ENCODE data around the gene FAM20A.
A peak's percentile ranks its signal among the peaks of the same experiment; 100 is the strongest.

Gene FAM20A

DNA sequence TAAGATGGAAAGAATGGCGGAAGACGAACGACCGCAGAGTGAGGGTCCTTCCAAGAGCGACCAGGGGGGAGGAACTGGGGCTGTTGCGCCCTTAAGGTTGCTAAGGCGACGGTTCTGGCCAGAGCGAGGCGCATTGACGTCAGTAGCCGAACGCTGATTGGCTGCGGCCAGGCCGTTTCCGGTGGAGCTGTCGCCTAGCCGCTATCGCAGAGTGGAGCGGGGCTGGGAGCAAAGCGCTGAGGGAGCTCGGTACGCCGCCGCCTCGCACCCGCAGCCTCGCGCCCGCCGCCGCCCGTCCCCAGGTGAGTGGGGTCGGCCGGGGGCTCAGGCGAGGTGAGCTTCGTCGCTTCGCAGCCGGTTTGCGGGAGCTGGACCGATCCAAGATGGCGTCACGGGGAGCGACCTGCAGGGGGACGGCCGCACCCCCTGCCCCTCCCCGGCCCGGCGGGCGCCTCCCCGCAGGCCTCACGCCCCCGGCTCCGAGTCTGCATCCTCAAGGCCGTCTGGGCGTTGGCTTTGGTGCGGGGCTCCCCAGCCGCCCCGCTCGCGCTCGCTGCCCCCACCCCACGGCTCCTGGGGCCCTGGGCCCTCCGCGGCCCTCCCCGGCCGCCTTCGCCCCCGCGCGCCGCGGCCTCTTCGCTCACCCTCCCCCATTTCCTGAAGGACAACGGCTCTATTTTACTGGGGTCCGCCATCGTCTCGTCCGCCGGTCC is 88.8 kb downstream of the FAM20A start, which contains the start of gene PRKAR1A:
Gene PRKAR1A (plus strand): TSS at position 184 of the 713 bp plus-strand sequence. CDS start 2,970 bp downstream, outside the sequence.
- Histone ChIP-seq H3K36me3 (ENCODE audit: control insufficient read depth, insufficient read depth, low read length) (peaks cover 3% of the 10 kb centered on the region; the same call in 1 of the 2 replicates), H3K27ac (ENCODE audit: low read length) (no peak within 1 kb of the TSS), H3K9me3 (ENCODE audit: control insufficient read depth, insufficient read depth, low read length) (no peaks in the 10 kb centered on the region), H3K27me3 (ENCODE audit: control insufficient read depth, insufficient read depth, low read length) (no peaks in the 10 kb centered on the region), H3K4me1 (ENCODE audit: control insufficient read depth, insufficient read depth, low read length) (no peaks in the 10 kb centered on the region), H3K4me3 (ENCODE audit: low read length) (peak within 1 kb of the TSS; percentile 74)
- peak; percentile 84 for DNase-seq (ENCODE audit: low read depth, low spot score)
- no CpG with 5 or more reads among the region's 81 CpGs for WGBS (ENCODE audit: insufficient coverage, insufficient read length)

DNA sequence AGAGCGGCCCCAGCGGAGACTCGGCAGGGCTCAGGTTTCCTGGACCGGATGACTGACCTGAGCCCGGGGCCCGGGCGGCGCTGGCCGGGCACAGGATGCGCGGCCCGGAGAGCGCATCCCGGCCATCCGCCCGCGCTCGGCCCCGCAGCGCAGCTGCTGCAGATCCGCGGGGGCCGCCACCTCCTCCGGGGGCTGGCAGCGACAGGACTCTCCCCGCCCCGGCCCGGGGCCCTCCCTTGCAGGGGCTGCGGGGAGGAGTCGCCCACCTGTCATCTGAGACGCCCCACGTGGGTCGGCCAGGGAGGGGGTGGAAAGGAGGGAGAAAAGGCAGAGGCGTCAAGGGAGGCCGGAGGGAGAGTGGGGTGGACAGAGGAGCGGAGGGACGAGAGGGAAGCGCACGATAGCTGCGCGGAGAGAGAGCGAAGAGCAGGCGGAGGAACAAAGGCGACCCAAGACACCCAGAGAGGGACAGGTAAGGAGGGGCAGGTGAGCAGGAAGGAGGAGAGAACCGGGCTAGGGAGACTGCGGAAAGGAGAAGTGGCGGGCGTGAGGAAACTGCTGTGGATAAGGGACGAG is 89.4 kb downstream of the FAM20A start:
- H3K4me1 ChIP-seq (ENCODE audit: control insufficient read depth, insufficient read depth, low read length) = no peaks in the 10 kb centered on the region
- whole genome bisulfite sequencing (ENCODE audit: insufficient coverage, insufficient read length) = no CpG with 5 or more reads among the region's 49 CpGs
- H3K36me3 ChIP-seq (ENCODE audit: control insufficient read depth, insufficient read depth, low read length) = no peaks in the 10 kb centered on the region
- peak; percentile 11 for DNase-seq (ENCODE audit: low read depth, low spot score)
- no peaks in the 10 kb centered on the region for H3K9me3 ChIP-seq (ENCODE audit: control insufficient read depth, insufficient read depth, low read length)
- H3K27ac ChIP-seq (ENCODE audit: low read length) = no peak overlapping the region
- no peaks in the 10 kb centered on the region for H3K27me3 ChIP-seq (ENCODE audit: control insufficient read depth, insufficient read depth, low read length)
- peak overlapping the region; percentile 74; the same call in 1 of the 2 replicates for H3K4me3 ChIP-seq (ENCODE audit: low read length)

DNA sequence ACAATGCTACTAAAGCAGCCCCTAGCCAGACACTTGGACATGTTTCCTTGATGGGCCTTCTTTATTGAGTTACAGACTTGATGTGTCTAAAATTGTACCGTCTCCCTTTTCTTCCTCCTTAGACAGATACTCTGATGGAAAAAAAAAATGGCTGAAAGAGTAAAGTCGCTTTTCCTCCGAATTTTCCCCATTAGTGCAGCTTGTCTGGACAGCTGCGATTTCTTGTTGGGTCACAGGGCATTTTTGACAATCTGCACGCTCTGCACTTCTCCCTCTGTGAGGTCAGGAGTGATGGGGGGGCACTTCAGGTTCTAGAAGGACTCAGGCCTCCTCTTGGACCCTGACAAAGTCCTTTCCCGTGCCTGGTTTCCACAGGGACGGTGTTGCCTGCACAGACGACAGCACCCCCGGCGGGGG is 89.9 kb downstream of the FAM20A start:
- Histone ChIP-seq H3K4me1 (ENCODE audit: control insufficient read depth, insufficient read depth, low read length) (no peaks in the 10 kb centered on the region), H3K27ac (ENCODE audit: low read length) (no peak overlapping the region), H3K36me3 (ENCODE audit: control insufficient read depth, insufficient read depth, low read length) (no peaks in the 10 kb centered on the region), H3K27me3 (ENCODE audit: control insufficient read depth, insufficient read depth, low read length) (no peaks in the 10 kb centered on the region), H3K4me3 (ENCODE audit: low read length) (peak overlapping the region; percentile 74; the same call in 1 of the 2 replicates), H3K9me3 (ENCODE audit: control insufficient read depth, insufficient read depth, low read length) (no peaks in the 10 kb centered on the region)
- no CpG with 5 or more reads among the region's 10 CpGs for WGBS (ENCODE audit: insufficient coverage, insufficient read length)
- no peak for DNase-seq (ENCODE audit: low read depth, low spot score)

DNA sequence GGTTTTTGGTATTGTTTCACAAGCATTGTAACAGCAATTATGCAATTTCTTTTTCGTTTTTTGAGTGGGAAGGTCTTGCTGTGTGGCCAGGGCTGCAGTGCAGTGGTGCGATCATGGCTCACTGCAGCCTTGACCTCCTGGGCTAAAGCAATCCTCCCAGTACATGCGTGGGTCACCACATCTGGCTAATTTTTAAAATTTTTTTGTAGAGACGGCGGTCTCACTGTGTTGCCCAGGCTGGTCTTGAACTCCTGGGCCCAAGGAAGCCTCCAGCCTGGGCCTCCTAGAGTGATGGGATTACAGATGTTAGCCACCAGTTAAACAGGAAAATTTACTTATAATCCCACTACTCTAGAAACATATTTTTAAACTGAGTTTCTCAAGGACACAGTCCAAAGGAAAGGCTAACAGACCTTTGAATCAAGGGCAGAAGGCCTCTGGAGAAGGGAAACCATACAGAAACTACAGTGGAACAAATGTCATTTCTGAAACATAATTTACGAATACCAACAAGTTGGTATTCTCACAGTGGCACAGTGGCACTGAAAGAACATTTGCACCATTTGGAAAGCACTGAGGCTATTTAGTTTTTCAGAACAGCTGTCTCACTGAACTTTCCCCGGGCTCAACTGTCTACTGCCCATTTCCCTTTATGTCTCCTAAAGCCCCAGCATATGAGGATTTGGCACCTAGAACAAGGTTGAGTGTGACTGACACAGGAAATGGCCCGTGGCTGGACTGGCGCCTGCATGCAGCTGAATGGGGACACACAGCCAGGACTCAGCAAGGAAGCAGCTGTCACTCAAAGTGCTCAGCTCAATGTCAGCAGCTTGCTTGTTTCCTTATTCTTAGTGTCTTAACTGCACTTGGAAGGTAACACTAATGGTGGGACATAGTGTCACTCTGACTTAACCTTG is 91.8 kb downstream of the FAM20A start:
- Histone ChIP-seq H3K4me1 (ENCODE audit: control insufficient read depth, insufficient read depth, low read length) (no peaks in the 10 kb centered on the region), H3K36me3 (ENCODE audit: control insufficient read depth, insufficient read depth, low read length) (no peaks in the 10 kb centered on the region), H3K9me3 (ENCODE audit: control insufficient read depth, insufficient read depth, low read length) (no peaks in the 10 kb centered on the region), H3K27ac (ENCODE audit: low read length) (no peak overlapping the region), H3K27me3 (ENCODE audit: control insufficient read depth, insufficient read depth, low read length) (no peaks in the 10 kb centered on the region), H3K4me3 (ENCODE audit: low read length) (no peak overlapping the region)
- DNase-seq (ENCODE audit: low read depth, low spot score) = no peak
- WGBS (ENCODE audit: insufficient coverage, insufficient read length) = no CpG with 5 or more reads among the region's 9 CpGs

DNA sequence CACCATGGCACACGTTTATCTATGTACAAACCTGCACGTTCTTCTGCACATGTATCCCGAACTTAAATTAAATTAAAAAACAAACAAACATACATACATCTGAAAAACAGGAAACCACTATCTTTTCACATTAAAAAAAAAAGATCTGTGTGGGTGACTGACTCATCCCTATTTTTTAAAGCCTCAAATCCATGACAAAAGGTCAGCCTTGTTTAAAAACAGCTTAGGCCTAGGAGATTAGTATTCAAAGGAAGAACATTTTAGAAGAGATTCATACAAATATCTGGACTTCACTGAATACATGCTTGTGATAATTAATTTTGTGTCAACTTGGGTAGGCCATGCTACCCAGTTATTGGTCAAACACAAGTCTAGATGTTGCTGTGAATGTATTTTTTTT is 93.6 kb downstream of the FAM20A start:
- Histone ChIP-seq H3K27me3 (ENCODE audit: control insufficient read depth, insufficient read depth, low read length) (no peaks in the 10 kb centered on the region), H3K27ac (ENCODE audit: low read length) (no peak overlapping the region), H3K9me3 (ENCODE audit: control insufficient read depth, insufficient read depth, low read length) (no peaks in the 10 kb centered on the region), H3K4me3 (ENCODE audit: low read length) (no peak overlapping the region), H3K4me1 (ENCODE audit: control insufficient read depth, insufficient read depth, low read length) (no peaks in the 10 kb centered on the region), H3K36me3 (ENCODE audit: control insufficient read depth, insufficient read depth, low read length) (no peaks in the 10 kb centered on the region)
- WGBS (ENCODE audit: insufficient coverage, insufficient read length) = 100% methylated on average over 1 of the region's 3 CpGs
- DNase-seq (ENCODE audit: low read depth, low spot score) = no peak

DNA sequence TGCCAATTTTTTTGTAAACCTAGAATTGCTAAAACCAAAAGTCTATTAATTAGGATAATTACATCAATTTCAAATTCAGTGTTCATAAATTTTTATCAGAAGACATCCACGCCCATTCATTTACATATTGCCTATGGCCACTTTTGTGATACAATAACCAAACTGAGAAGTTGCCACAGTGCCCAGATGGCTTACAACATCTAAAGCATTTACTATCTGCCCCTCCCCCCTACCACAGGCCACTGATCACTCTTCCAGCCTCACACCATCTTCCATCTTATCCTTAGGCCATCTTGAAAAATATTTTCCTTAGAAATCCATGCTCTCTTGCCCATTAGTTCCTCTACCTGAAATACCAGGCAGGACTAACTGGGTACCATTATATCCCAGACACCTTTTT is 95.2 kb downstream of the FAM20A start:
- H3K27me3 ChIP-seq (ENCODE audit: control insufficient read depth, insufficient read depth, low read length) = no peaks in the 10 kb centered on the region
- no peak overlapping the region for H3K27ac ChIP-seq (ENCODE audit: low read length)
- no peak for DNase-seq (ENCODE audit: low read depth, low spot score)
- H3K36me3 ChIP-seq (ENCODE audit: control insufficient read depth, insufficient read depth, low read length) = no peaks in the 10 kb centered on the region
- no peaks in the 10 kb centered on the region for H3K9me3 ChIP-seq (ENCODE audit: control insufficient read depth, insufficient read depth, low read length)
- no peak overlapping the region for H3K4me3 ChIP-seq (ENCODE audit: low read length)
- no CpG with 5 or more reads among the region's 1 CpG for WGBS (ENCODE audit: insufficient coverage, insufficient read length)
- no peaks in the 10 kb centered on the region for H3K4me1 ChIP-seq (ENCODE audit: control insufficient read depth, insufficient read depth, low read length)

DNA sequence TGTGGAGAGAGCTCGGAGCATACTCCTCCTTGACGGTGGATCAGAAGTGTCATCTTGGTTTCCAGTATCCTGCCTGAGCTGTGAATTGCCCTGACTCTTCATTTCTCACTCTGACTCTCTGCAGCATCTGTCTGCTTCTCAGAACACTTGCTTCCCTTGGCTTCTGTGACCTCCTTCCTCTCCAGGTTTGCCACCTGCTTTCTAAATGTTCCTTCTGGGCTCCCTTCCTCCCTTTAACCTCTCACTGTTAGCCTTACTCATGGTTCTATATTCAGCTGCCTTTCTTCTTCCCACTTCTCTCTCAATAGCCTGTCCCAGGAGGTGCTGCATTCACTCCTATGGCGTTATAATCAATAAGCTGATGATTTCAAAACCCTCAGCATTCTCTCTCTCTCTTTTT is 100.1 kb downstream of the FAM20A start:
- H3K9me3 ChIP-seq (ENCODE audit: control insufficient read depth, insufficient read depth, low read length) = no peaks in the 10 kb centered on the region
- WGBS (ENCODE audit: insufficient coverage, insufficient read length) = no CpG with 5 or more reads among the region's 3 CpGs
- DNase-seq (ENCODE audit: low read depth, low spot score) = no peak
- no peak overlapping the region for H3K4me3 ChIP-seq (ENCODE audit: low read length)
- H3K27me3 ChIP-seq (ENCODE audit: control insufficient read depth, insufficient read depth, low read length) = no peaks in the 10 kb centered on the region
- no peaks in the 10 kb centered on the region for H3K36me3 ChIP-seq (ENCODE audit: control insufficient read depth, insufficient read depth, low read length)
- no peaks in the 10 kb centered on the region for H3K4me1 ChIP-seq (ENCODE audit: control insufficient read depth, insufficient read depth, low read length)
- no peak overlapping the region for H3K27ac ChIP-seq (ENCODE audit: low read length)

DNA sequence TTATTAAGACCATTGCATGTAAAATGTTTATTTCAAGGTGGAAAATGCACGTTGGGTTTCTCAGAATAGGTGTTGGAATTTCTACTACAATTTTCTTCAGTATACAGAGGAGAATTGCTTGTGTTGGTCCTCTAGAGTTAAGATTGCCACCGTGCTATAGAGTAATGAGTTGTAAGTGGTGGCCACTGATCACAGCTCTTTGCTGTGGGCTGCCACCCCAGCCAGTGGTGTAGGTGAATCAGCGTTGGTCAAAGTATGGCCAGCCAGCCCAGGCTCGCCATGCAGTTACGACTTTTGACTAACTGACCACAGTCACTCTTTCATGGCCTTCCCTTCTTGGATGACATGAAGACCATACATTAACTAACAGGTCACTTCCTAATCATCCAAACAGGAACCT is 101.6 kb downstream of the FAM20A start:
- Histone ChIP-seq H3K27ac (ENCODE audit: low read length) (no peak overlapping the region), H3K9me3 (ENCODE audit: control insufficient read depth, insufficient read depth, low read length) (no peaks in the 10 kb centered on the region), H3K4me3 (ENCODE audit: low read length) (no peak overlapping the region), H3K4me1 (ENCODE audit: control insufficient read depth, insufficient read depth, low read length) (no peaks in the 10 kb centered on the region), H3K36me3 (ENCODE audit: control insufficient read depth, insufficient read depth, low read length) (no peaks in the 10 kb centered on the region), H3K27me3 (ENCODE audit: control insufficient read depth, insufficient read depth, low read length) (no peaks in the 10 kb centered on the region)
- no CpG with 5 or more reads among the region's 5 CpGs for WGBS (ENCODE audit: insufficient coverage, insufficient read length)
- no peak for DNase-seq (ENCODE audit: low read depth, low spot score)

DNA sequence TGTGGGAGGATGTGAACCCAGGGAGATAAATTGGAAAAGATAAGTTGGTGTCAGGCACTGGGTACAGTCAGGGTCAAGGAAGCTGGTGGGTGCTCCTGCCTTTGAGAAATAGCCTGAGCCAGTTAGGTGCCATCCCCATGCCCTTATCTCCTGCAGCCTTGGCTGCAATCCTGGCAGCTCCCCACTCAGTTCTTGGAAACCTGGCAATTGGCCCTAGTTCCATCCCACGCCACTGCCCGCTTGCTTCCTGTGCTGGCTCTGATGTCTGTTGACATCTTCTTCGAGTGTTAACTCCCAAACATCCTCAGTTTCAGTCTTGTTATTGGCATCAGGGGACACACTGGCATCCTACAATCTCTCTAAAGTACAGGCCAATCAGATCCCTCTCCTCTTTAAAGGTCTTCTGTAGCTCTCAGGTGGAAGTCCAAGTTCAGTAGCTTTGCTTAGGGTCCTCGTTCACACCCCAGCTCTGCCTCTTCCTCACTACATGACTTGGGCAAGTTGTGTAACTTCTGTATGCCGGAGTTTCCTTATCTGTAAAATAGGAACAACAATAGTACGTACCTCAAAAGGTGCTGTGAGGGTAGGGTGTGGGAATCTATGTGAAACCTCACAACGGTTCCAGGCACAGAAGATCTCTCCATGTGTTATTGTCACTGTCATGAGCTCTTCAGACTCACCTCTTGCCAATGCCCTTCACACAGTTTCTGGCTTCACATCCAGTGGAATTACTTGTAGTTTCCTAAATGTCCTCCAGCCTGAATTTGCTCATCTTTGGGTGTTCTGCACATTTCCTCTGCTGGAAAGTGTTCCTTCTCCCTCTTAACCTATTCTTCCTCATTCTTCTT is 102.5 kb downstream of the FAM20A start:
- no peak for DNase-seq (ENCODE audit: low read depth, low spot score)
- Histone ChIP-seq H3K4me3 (ENCODE audit: low read length) (no peak overlapping the region), H3K27me3 (ENCODE audit: control insufficient read depth, insufficient read depth, low read length) (no peaks in the 10 kb centered on the region), H3K9me3 (ENCODE audit: control insufficient read depth, insufficient read depth, low read length) (no peaks in the 10 kb centered on the region), H3K36me3 (ENCODE audit: control insufficient read depth, insufficient read depth, low read length) (no peaks in the 10 kb centered on the region), H3K27ac (ENCODE audit: low read length) (no peak overlapping the region), H3K4me1 (ENCODE audit: control insufficient read depth, insufficient read depth, low read length) (no peaks in the 10 kb centered on the region)
- WGBS (ENCODE audit: insufficient coverage, insufficient read length) = no CpG with 5 or more reads among the region's 7 CpGs

DNA sequence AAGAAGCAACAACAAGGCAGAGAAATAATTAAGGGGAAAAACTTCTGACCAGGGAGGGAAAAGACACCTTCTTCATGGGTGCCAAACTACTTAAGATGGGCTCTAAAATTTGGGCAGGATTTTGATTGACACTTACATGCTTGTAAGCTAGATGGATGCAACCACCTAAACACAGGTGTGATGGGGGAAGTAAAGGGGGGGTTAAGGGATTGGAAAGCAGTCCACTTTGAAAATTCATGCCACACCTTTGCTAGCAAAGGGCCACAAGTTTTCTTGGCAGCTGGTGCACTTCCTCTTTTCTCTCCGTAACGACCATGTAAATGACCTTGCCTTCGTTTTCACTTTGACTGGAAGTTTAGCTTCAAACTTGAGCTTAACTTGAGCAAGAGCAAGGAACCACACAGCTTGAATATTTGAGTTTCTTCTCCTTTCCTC is 103.3 kb downstream of the FAM20A start:
- H3K4me1 ChIP-seq (ENCODE audit: control insufficient read depth, insufficient read depth, low read length) = no peaks in the 10 kb centered on the region
- H3K27me3 ChIP-seq (ENCODE audit: control insufficient read depth, insufficient read depth, low read length) = no peaks in the 10 kb centered on the region
- no peaks in the 10 kb centered on the region for H3K36me3 ChIP-seq (ENCODE audit: control insufficient read depth, insufficient read depth, low read length)
- H3K9me3 ChIP-seq (ENCODE audit: control insufficient read depth, insufficient read depth, low read length) = no peaks in the 10 kb centered on the region
- WGBS (ENCODE audit: insufficient coverage, insufficient read length) = no CpG with 5 or more reads among the region's 3 CpGs
- no peak overlapping the region for H3K27ac ChIP-seq (ENCODE audit: low read length)
- no peak overlapping the region for H3K4me3 ChIP-seq (ENCODE audit: low read length)
- DNase-seq (ENCODE audit: low read depth, low spot score) = no peak
